ENCODE measurements around the gene RNPS1.

Gene RNPS1

GRCh38 chr16:2267913-2268666, at the start of gene RNPS1:
Gene RNPS1, minus strand, starts transcription at chr16:2268126. Its CDS starts 3,483 bp downstream, at chr16:2264643.
- peak; percentile 98 for DNase-seq (ENCODE audit: low spot score)

GRCh38 chr16:2317231-2318020, 49.5 kb upstream of the RNPS1 start:
- DNase-seq (ENCODE audit: low spot score) = no peak

- DNase-seq (ENCODE audit: low spot score) = no peak
Observed at GRCh38 chr16:2308089-2308962, 40.4 kb upstream of the RNPS1 start.

GRCh38 chr16:2299915-2300192, 31.9 kb upstream of the RNPS1 start:
- no peak for DNase-seq (ENCODE audit: low spot score)

- DNase-seq (ENCODE audit: low spot score) = no peak
Observed at GRCh38 chr16:2299121-2299914, 31.4 kb upstream of the RNPS1 start.

GRCh38 chr16:2298621-2299020, 30.7 kb upstream of the RNPS1 start:
- DNase-seq (ENCODE audit: low spot score) = no peak

- no peak for DNase-seq (ENCODE audit: low spot score)
Observed at GRCh38 chr16:2297506-2297860, 29.6 kb upstream of the RNPS1 start.

- DNase-seq (ENCODE audit: low spot score) = peak; percentile 50
Observed at GRCh38 chr16:2296661-2297505, 29.0 kb upstream of the RNPS1 start.

- DNase-seq (ENCODE audit: low spot score) = no peak
Observed at GRCh38 chr16:2295056-2295798, 27.3 kb upstream of the RNPS1 start.

GRCh38 chr16:2292221-2292620, 24.3 kb upstream of the RNPS1 start:
- DNase-seq (ENCODE audit: low spot score) = no peak

GRCh38 chr16:2289282-2289681, 21.4 kb upstream of the RNPS1 start:
- DNase-seq (ENCODE audit: low spot score) = no peak

- no peak for DNase-seq (ENCODE audit: low spot score)
Observed at GRCh38 chr16:2288726-2289125, 20.8 kb upstream of the RNPS1 start.

- DNase-seq (ENCODE audit: low spot score) = no peak
Observed at GRCh38 chr16:2287916-2288547, 20.1 kb upstream of the RNPS1 start.

- DNase-seq (ENCODE audit: low spot score) = no peak
Observed at GRCh38 chr16:2286550-2286949, 18.6 kb upstream of the RNPS1 start.

- DNase-seq (ENCODE audit: low spot score) = no peak
Observed at GRCh38 chr16:2285731-2286191, 17.8 kb upstream of the RNPS1 start.

GRCh38 chr16:2284797-2285576, 17.1 kb upstream of the RNPS1 start:
- no peak for DNase-seq (ENCODE audit: low spot score)

GRCh38 chr16:2284001-2284770, 16.3 kb upstream of the RNPS1 start:
- DNase-seq (ENCODE audit: low spot score) = no peak

Data from HuH-7 (cell line).